ENCODE data around the gene PLCG1.

The PLCG1 gene

DNA sequence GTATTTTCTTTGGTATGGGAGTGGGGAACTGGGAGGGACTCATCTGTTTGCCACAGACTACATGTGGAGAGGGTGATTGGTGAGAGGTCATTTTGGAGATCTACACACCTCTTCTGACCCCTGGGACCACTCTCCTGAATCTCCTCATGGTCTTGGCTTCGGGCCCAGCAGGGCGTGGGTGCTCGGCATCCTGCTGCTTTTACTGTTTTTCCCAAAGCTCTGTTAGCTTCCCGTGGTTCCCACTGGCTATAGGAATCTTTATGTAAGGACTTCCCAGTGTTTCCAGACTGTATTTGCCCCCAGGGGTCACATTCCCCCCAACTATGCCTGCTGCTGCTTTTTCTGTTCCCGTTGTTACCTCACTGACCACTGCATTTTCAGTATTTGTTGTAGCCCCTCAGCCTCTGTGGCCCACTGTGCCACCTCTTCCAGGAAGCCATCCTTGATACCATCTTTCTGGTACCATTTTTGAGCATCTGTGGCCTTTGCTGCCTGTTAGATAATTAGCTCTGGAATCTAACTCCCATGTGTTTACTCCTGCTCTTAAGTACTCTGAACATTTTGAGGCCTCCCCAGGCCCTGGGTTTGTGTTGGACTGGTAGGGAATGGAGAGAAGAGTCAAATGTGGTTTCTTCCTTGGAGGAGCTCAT lies 14.9 kb downstream of the PLCG1 start (continued):
- TF ChIP-seq ZFP3 (CRISPR knock-in tag; IDR thresholded peaks at IDR 0.05): no peak
- no peak for TF ChIP-seq POU6F1 (CRISPR knock-in tag; IDR thresholded peaks at IDR 0.05; ENCODE audit: borderline replicate concordance, low read depth)

DNA sequence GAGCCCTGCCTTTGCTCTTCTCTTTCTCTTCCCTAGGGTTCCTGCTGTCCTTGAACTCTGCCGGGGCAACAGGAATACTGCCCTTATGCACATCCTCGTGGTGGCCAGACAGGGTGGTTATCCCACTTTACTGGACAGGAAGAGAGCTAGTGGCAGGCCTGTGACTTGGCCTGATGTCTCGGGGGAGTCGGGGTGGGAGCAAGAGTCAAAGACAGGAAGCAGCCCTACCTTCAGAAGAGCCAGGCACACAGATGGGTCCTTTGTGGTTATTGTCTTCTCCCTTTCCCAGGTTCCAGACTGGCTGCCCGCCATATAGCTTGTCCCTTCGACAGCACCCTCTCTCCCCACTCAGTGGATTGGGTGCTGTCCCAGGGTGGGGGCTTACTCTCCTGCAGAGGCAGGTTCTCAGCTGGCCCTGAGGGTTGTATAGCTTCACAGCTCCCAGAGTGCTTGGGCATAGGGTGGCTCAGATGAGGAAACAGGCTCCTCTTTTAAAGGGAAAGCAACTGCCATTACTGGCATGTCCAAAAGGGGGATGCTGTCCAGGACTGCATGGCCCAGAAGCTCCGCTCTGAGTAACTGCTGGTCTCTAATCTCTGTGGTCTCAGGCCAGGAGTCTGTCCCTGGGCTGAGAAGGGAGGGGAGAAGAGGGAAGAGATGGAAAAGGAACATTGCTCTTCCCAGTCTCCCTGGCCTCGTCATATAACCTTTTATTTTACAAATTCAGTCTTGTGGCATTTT lies 17.3 kb downstream of the PLCG1 start:
- no peak; the same call in 1 of the 3 replicates for ATAC-seq
- no peak for TF ChIP-seq ISL1 (CRISPR knock-in tag; IDR thresholded peaks at IDR 0.05)

GRCh38 chr20:41155261-41155660 lies 17.9 kb downstream of the PLCG1 start:
- ATAC-seq: no peak
- TF ChIP-seq TOX (CRISPR knock-in tag; IDR thresholded peaks at IDR 0.05; ENCODE audit: borderline replicate concordance): no peak
- no peak for TF ChIP-seq RARB (CRISPR knock-in tag; IDR thresholded peaks at IDR 0.05)
- TF ChIP-seq GLIS3 (CRISPR knock-in tag; IDR thresholded peaks at IDR 0.05): no peak
- TF ChIP-seq ESRRG (CRISPR knock-in tag; IDR thresholded peaks at IDR 0.05): no peak

- no peak for TF ChIP-seq ESRRG (CRISPR knock-in tag; IDR thresholded peaks at IDR 0.05)
- TF ChIP-seq POU6F1 (CRISPR knock-in tag; IDR thresholded peaks at IDR 0.05; ENCODE audit: borderline replicate concordance, low read depth): no peak
- no peak for TF ChIP-seq ZNF565 (CRISPR knock-in tag; conservative IDR thresholded peaks at IDR 0.05; ENCODE audit: low read depth)
- TF ChIP-seq ARNTL (CRISPR knock-in tag; IDR thresholded peaks at IDR 0.05; ENCODE audit: borderline replicate concordance, low read depth): no peak
- no peak for TF ChIP-seq SNAI2 (CRISPR knock-in tag; IDR thresholded peaks at IDR 0.05)
- TF ChIP-seq CSDC2 (CRISPR knock-in tag; IDR thresholded peaks at IDR 0.05): no peak
- TF ChIP-seq ZFP3 (CRISPR knock-in tag; IDR thresholded peaks at IDR 0.05): no peak
- TF ChIP-seq GLIS3 (CRISPR knock-in tag; IDR thresholded peaks at IDR 0.05): no peak
- TF ChIP-seq, protein P1, sequence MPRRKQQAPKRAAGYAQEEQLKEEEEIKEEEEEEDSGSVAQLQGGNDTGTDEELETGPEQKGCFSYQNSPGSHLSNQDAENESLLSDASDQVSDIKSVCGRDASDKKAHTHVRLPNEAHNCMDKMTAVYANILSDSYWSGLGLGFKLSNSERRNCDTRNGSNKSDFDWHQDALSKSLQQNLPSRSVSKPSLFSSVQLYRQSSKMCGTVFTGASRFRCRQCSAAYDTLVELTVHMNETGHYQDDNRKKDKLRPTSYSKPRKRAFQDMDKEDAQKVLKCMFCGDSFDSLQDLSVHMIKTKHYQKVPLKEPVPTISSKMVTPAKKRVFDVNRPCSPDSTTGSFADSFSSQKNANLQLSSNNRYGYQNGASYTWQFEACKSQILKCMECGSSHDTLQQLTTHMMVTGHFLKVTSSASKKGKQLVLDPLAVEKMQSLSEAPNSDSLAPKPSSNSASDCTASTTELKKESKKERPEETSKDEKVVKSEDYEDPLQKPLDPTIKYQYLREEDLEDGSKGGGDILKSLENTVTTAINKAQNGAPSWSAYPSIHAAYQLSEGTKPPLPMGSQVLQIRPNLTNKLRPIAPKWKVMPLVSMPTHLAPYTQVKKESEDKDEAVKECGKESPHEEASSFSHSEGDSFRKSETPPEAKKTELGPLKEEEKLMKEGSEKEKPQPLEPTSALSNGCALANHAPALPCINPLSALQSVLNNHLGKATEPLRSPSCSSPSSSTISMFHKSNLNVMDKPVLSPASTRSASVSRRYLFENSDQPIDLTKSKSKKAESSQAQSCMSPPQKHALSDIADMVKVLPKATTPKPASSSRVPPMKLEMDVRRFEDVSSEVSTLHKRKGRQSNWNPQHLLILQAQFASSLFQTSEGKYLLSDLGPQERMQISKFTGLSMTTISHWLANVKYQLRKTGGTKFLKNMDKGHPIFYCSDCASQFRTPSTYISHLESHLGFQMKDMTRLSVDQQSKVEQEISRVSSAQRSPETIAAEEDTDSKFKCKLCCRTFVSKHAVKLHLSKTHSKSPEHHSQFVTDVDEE (CRISPR knock-in tag; IDR thresholded peaks at IDR 0.05): no peak
- TF ChIP-seq ZC3H10 (CRISPR knock-in tag; IDR thresholded peaks at IDR 0.05): no peak
- no peak for TF ChIP-seq ZFP30 (CRISPR knock-in tag; IDR thresholded peaks at IDR 0.05)
- TF ChIP-seq TOX (CRISPR knock-in tag; IDR thresholded peaks at IDR 0.05; ENCODE audit: borderline replicate concordance): no peak
- no peak for TF ChIP-seq TCF4 (CRISPR knock-in tag; IDR thresholded peaks at IDR 0.05; ENCODE audit: borderline replicate concordance)
- TF ChIP-seq ZNF70 (CRISPR knock-in tag; IDR thresholded peaks at IDR 0.05): no peak
- TF ChIP-seq ZNF8 (CRISPR knock-in tag; IDR thresholded peaks at IDR 0.05): no peak
- TF ChIP-seq PATZ1 (CRISPR knock-in tag; IDR thresholded peaks at IDR 0.05; ENCODE audit: borderline replicate concordance): no peak
- no peak for TF ChIP-seq OSR1 (CRISPR knock-in tag; IDR thresholded peaks at IDR 0.05)
- TF ChIP-seq, protein P2, sequence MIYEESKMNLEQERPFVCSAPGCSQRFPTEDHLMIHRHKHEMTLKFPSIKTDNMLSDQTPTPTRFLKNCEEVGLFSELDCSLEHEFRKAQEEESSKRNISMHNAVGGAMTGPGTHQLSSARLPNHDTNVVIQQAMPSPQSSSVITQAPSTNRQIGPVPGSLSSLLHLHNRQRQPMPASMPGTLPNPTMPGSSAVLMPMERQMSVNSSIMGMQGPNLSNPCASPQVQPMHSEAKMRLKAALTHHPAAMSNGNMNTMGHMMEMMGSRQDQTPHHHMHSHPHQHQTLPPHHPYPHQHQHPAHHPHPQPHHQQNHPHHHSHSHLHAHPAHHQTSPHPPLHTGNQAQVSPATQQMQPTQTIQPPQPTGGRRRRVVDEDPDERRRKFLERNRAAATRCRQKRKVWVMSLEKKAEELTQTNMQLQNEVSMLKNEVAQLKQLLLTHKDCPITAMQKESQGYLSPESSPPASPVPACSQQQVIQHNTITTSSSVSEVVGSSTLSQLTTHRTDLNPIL (CRISPR knock-in tag; IDR thresholded peaks at IDR 0.05; ENCODE audit: low read depth): no peak
- TF ChIP-seq, protein P3, sequence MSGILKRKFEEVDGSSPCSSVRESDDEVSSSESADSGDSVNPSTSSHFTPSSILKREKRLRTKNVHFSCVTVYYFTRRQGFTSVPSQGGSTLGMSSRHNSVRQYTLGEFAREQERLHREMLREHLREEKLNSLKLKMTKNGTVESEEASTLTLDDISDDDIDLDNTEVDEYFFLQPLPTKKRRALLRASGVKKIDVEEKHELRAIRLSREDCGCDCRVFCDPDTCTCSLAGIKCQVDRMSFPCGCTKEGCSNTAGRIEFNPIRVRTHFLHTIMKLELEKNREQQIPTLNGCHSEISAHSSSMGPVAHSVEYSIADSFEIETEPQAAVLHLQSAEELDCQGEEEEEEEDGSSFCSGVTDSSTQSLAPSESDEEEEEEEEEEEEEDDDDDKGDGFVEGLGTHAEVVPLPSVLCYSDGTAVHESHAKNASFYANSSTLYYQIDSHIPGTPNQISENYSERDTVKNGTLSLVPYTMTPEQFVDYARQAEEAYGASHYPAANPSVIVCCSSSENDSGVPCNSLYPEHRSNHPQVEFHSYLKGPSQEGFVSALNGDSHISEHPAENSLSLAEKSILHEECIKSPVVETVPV (CRISPR knock-in tag; IDR thresholded peaks at IDR 0.05): no peak
- TF ChIP-seq PPARA (CRISPR knock-in tag; IDR thresholded peaks at IDR 0.05; ENCODE audit: borderline replicate concordance): no peak
- ATAC-seq: no peak
Observed at GRCh38 chr20:41158082-41158625, 20.8 kb downstream of the PLCG1 start.

Data from SK-N-SH treated with all-trans-retinoic acid at 6 μM for 48 hours (cell line).